Mammary epithelial cell (primary cell): ENCODE measurements around the gene RCSD1.

Experiments
- CTCF ChIP-seq, 2 donors: IDR thresholded peaks in 1 of 2; conservative IDR thresholded peaks in 1 of 2; 2 replicates each; pipeline ENCODE4 v1.5.1; 2011 to 2012; ENCODE audit warnings: inconsistent platforms in 2 of 2, low read length in 2 of 2, mild to moderate bottlenecking in 2 of 2, control low read depth in 1 of 2, low read depth in 1 of 2; ENCODE audit not compliant: insufficient read depth in 1 of 2; ENCODE audit errors: extremely low read depth in 1 of 2
- EZH2 ChIP-seq: IDR thresholded peaks from 2 replicates; pipeline ENCODE4 v1.6.1; 2012; ENCODE audit warnings: low read length, inconsistent platforms, borderline replicate concordance

- TF ChIP-seq CTCF (conservative IDR thresholded peaks at IDR 0.05 in 1 of 2, IDR thresholded peaks at IDR 0.05 in 1 of 2; ENCODE audit: extremely low read depth in 1 of 2, insufficient read depth in 1 of 2, low read depth in 1 of 2, low read length in 2 of 2) (no peak), EZH2 (no peak)
Observed at GRCh38 chr1:167674156-167674555, 44.1 kb downstream of the RCSD1 start.
